Tibial nerve (tissue), 4 donors: ENCODE measurements around the gene C6orf89. TPM values are rescaled to one million over a fixed set of nuclear protein-coding genes. Genes with fewer than 3 reads are reported as not detected.
A peak's percentile ranks its signal among the peaks of the same experiment; 100 is the strongest.

Source experiments
- DNase-seq, 2 donors: peaks; one replicate each; pipeline ENCODE4 v3.0.0-alpha.2; 2019; ENCODE audit warnings: low spot score in 2 of 2
- H3K27ac ChIP-seq, 4 donors: fragments of 200-600 bp; sonication (generic) in 3 of 4; one replicate each; pipeline ENCODE4 v1.5.1; 2017 to 2019; ENCODE audit warnings: mild to moderate bottlenecking in 1 of 4
- H3K27me3 ChIP-seq, 2 donors: fragments of 200-600 bp; sonication (generic) in 1 of 2; one replicate each; pipeline versions ENCODE4 v1.5.1 to v1.6.0; 2017 to 2019
- H3K36me3 ChIP-seq, 3 donors: fragments of 200-600 bp; sonication (generic); one replicate each; pipeline ENCODE4 v1.5.1; 2018 to 2019
- H3K4me1 ChIP-seq, 4 donors: fragments of 200-600 bp; sonication (generic) in 3 of 4; one replicate each; pipeline ENCODE4 v1.5.1; 2017 to 2019
- H3K4me3 ChIP-seq, 4 donors: fragments of 200-600 bp; sonication (generic) in 3 of 4; one replicate each; pipeline ENCODE4 v1.5.1; 2017 to 2019; ENCODE audit warnings: mild to moderate bottlenecking in 1 of 4, moderate library complexity in 1 of 4
- H3K9me3 ChIP-seq, 4 donors: fragments of 200-600 bp; sonication (generic) in 3 of 4; one replicate each; pipeline ENCODE4 v1.5.1; 2017 to 2019
- EP300 ChIP-seq, 2 donors: sonication (generic); formaldehyde crosslinking; IDR thresholded peaks; one replicate each; pipeline ENCODE4 v1.6.1; 2017; ENCODE audit warnings: antibody characterized with exemption in 2 of 2, mild to moderate bottlenecking in 1 of 2
- POLR2A ChIP-seq, 2 donors: fragments of 450-650 bp; IDR thresholded peaks; one replicate each; pipeline ENCODE4 v1.6.1; 2017; ENCODE audit warnings: antibody characterized with exemption in 2 of 2, mild to moderate bottlenecking in 2 of 2, moderate library complexity in 2 of 2
- WGBS, 2 donors: methylation state at CpG; one replicate each; pipeline ENCODE4 v1.1.5; 2018; 5-methylcytosine and 5-hydroxymethylcytosine counted together
- total RNA-seq, 4 donors: library from RNA; depleted of rRNA; stranded (reverse); fragments of >200 nt; gene quantifications; one replicate each; pipeline ENCODE4 v1.1.0, GENCODE V29; 2016
- TF ChIP-seq, protein P1 (sequence below), 5 experiments: fragments of 200-600 bp in 3 of 5; fragments of 450-650 bp in 2 of 5; sonication (generic) in 3 of 5; IDR thresholded peaks; one replicate each; pipeline ENCODE4 v1.5.1; 2016 to 2019; ENCODE audit warnings: antibody characterized with exemption in 5 of 5, mild to moderate bottlenecking in 3 of 5, moderate library complexity in 2 of 5

The C6orf89 gene
- total RNA-seq, 4 donors from 2014 or later = 41.1 to 57.9 (median 52.3) TPM

DNA sequence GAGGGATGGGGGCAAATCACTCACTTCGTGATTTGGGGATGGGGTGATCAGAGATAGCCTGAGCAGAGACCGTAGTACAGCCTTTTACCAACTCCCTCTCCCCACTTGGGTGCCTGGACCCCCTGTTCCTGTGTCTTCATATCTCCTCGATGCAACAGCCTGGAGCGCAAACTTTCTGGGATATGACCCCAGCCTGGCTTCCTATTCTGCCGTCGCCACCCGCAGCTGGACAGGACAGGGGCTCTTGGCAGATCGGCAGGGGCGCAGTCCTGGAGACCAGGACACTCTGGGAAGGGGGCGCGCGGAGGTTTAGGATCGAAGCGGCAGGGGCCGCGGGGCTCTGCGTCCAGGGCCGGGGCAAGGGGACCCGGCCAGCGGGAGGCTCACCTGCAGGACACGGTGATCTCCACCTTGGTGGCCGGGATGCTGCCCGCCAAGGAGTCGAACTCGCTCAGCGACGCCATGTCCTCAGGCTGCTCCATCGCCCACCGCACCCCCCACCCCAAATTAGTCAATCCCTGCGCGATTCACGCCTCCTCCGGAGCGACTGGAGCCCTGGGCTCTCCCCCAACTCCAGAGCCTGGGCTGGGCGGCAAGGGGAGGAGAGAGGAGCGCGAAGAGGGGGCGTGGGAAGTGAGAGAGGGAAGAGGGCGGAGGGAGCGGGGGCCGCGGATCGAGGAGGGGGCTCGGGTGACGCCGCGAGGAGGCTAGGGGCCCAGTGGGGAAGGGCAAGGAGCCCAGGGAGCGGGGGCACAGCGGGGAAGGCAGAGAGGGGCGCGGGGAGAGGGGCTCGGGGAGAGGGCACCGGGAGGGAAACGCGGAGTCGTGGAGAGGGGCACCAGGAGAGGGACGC lies 46.6 kb upstream of the C6orf89 start, which contains the start of gene CPNE5:
CPNE5 (minus strand) TSS at position 549 of the 853 bp plus-strand sequence; CDS start at position 482, 67 bp downstream.
- Histone ChIP-seq H3K4me1 (peaks cover 0 to 24% (median 20%) of the 10 kb centered on the region in 4 donors), H3K4me3 (peak within 1 kb of the TSS; percentile 26 to 56 (median 47)), H3K36me3 (no peaks in the 10 kb centered on the region), H3K9me3 (no peaks in the 10 kb centered on the region), H3K27ac (no peak within 1 kb of the TSS), H3K27me3 (peaks cover 0 to 26% of the 10 kb centered on the region in 2 donors)
- TF ChIP-seq POLR2A (IDR thresholded peaks at IDR 0.05) (no peak), EP300 (IDR thresholded peaks at IDR 0.05) (no peak)
- TF ChIP-seq, protein P1, sequence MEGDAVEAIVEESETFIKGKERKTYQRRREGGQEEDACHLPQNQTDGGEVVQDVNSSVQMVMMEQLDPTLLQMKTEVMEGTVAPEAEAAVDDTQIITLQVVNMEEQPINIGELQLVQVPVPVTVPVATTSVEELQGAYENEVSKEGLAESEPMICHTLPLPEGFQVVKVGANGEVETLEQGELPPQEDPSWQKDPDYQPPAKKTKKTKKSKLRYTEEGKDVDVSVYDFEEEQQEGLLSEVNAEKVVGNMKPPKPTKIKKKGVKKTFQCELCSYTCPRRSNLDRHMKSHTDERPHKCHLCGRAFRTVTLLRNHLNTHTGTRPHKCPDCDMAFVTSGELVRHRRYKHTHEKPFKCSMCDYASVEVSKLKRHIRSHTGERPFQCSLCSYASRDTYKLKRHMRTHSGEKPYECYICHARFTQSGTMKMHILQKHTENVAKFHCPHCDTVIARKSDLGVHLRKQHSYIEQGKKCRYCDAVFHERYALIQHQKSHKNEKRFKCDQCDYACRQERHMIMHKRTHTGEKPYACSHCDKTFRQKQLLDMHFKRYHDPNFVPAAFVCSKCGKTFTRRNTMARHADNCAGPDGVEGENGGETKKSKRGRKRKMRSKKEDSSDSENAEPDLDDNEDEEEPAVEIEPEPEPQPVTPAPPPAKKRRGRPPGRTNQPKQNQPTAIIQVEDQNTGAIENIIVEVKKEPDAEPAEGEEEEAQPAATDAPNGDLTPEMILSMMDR (IDR thresholded peaks at IDR 0.05) = no peak
- DNase-seq = no peak
- WGBS, 2 donors = 10% methylated on average over 54 to 55 of the region's 57 CpGs

DNA sequence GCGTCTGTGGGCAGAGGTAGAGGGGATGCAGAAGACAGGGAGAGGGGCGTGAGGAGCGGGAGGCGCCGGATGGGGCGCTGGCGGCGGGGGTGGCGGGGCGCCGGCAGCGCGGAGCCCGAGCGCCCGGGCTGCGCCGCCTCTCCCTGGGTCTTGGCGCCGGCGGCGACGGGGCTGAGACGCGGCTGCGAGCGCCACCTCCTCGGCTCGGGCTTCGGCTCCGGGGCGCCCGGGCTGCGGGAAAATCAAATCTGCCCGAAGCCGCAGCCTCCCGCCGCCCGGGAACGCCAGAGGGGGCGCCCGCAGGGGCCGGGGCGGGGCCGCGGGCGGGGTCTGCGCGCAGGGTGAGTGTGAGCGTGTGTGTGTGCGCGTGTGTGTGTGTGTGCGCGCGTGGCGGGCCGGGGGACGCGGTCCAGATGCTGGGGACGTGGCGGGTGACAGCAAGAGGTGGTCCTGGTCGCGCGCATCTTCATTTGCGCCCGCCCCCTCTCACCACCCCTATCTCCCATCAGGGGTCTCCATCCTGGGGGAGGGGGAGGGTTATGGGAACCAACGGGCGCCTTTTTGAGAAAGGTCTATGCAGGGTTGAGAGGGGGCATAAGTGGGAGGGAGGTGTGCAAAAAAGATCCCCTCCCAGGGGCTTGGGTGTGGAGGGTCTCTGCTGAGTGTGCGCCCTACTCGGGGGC lies 45.9 kb upstream of the C6orf89 start:
- no peak overlapping the region for H3K27ac ChIP-seq

DNA sequence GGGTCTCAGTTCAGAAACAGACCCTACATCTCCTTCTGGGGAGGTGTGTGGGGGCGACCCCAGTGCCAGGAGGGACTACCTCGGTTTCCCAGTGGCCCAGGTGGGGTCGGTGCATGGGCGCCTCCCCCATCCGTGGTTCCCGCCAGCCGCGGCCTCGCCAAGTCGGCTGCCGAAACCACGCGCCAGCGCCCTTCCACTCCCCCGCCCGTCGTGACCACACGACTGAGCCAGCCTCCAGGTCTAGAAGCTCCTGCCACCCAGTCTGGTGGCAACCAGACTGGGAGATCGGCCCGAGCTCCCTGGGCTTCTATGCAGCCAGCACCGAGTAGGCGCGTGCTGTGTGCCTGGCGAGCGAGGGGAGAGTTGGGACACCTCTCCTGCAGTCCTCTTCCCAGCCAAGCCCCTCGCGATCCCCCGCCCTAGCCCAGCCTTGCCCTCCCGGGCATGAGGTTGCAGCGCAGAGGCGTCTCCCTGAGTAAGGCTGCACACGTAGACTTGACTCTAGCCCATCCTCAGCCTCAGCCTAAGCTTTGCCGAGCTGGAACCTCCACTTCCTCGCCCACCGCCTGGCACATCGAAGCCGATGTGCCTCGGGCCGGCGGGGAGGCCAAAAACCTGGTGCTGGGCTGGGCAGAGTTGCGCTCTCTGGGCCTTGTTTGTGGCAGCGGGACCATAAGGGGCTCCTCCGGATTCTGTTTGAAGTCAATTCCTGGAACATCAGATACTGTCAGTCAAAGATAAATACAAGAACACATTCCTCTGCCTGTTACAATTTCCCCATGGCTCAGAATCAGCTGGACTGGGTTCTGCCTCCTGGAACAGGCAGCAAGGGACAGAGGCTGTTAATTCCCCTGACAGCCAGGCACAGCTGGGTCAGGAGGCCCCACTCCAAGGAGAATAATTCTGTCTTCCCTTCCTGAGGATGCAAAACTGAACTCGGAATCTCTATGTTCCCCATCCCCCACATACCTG lies 45.0 kb upstream of the C6orf89 start:
- Histone ChIP-seq H3K27me3 (peaks cover 0 to 26% of the 10 kb centered on the region in 2 donors), H3K4me1 (peaks cover 0 to 24% (median 20%) of the 10 kb centered on the region in 4 donors), H3K27ac (no peak overlapping the region), H3K36me3 (no peaks in the 10 kb centered on the region), H3K9me3 (no peaks in the 10 kb centered on the region), H3K4me3 (peak overlapping the region; percentile 26 to 56 (median 47))
- WGBS, 2 donors = 22 to 26% methylated on average over 23 to 31 of the region's 44 CpGs
- TF ChIP-seq, protein P1 (IDR thresholded peaks at IDR 0.05) = no peak
- no peak for TF ChIP-seq EP300 (IDR thresholded peaks at IDR 0.05)
- no peak for TF ChIP-seq POLR2A (IDR thresholded peaks at IDR 0.05)
- DNase-seq = no peak

More for the DNA sequence above, 45.9 kb upstream of the C6orf89 start:
- WGBS, 2 donors = 1% methylated on average over 18 to 57 of the region's 70 CpGs
- peak overlapping the region; percentile 26 to 56 (median 47) for H3K4me3 ChIP-seq
- H3K4me1 ChIP-seq = peaks cover 0 to 24% (median 20%) of the 10 kb centered on the region in 4 donors
- H3K27me3 ChIP-seq = peaks cover 0 to 26% of the 10 kb centered on the region in 2 donors
- H3K9me3 ChIP-seq = no peaks in the 10 kb centered on the region
- no peak for DNase-seq
- H3K36me3 ChIP-seq = no peaks in the 10 kb centered on the region
- TF ChIP-seq EP300 (IDR thresholded peaks at IDR 0.05) (no peak), POLR2A (IDR thresholded peaks at IDR 0.05) (no peak)
- TF ChIP-seq, protein P1 (IDR thresholded peaks at IDR 0.05) = no peak

DNA sequence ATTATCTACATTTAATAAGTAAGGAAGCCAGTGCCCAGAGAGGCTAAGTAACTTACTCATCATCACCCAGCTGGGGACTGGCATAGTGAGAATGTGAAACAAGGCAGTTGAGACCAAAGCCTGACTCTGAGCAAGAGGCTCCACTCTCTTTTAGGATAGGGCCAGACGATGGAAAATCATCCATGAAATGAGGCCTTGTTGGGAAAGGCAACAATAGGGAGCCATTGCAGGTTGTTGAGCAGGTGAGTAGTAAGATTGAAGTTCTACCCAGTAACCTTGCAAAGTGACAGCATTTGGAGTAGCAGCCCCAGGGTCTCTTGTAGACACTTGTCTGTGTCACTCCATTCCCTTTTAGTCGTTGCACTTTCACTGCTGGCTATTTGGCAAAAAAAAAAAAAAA lies 44.0 kb upstream of the C6orf89 start:
- Histone ChIP-seq H3K4me3 (no peak overlapping the region), H3K36me3 (no peaks in the 10 kb centered on the region), H3K27ac (no peak overlapping the region), H3K4me1 (peaks cover 0 to 24% (median 20%) of the 10 kb centered on the region in 4 donors), H3K9me3 (no peaks in the 10 kb centered on the region), H3K27me3 (peaks cover 0 to 26% of the 10 kb centered on the region in 2 donors)
- WGBS, 2 donors = 79 to 91% methylated on average over 2 of the region's 2 CpGs
- TF ChIP-seq, protein P1 (IDR thresholded peaks at IDR 0.05) = no peak
- TF ChIP-seq POLR2A (IDR thresholded peaks at IDR 0.05) (no peak), EP300 (IDR thresholded peaks at IDR 0.05) (no peak)
- DNase-seq = no peak
